HG03066 (cell line): Measurements from ENCODE around the gene DNAJB9.

ENCODE experiments used
- ATAC-seq: cut with Tn5 transposase; IDR thresholded peaks from one replicate; pipeline ENCODE4 v1.9.1; 2021; ENCODE audit warnings: low read depth; ENCODE audit not compliant: unreplicated experiment

Gene DNAJB9

GRCh38 chr7:108565987-108566386, 3.7 kb upstream of the DNAJB9 start:
- ATAC-seq: no peak

GRCh38 chr7:108568801-108569380, 783 bp upstream of the DNAJB9 start:
- ATAC-seq: no peak

- ATAC-seq: peak; percentile 26
Observed at GRCh38 chr7:108570146-108570755, 577 bp downstream of the DNAJB9 start.

GRCh38 chr7:108572480-108572879, 2.8 kb downstream of the DNAJB9 start:
- no peak for ATAC-seq

GRCh38 chr7:108575156-108575555, 5.5 kb downstream of the DNAJB9 start:
- ATAC-seq: no peak

- no peak for ATAC-seq
Observed at GRCh38 chr7:108576116-108576515, 6.4 kb downstream of the DNAJB9 start.

GRCh38 chr7:108578937-108579336, 9.3 kb downstream of the DNAJB9 start:
- ATAC-seq: no peak

GRCh38 chr7:108580298-108580697, 10.6 kb downstream of the DNAJB9 start:
- ATAC-seq: no peak

GRCh38 chr7:108581655-108582491, 12.2 kb downstream of the DNAJB9 start:
- ATAC-seq: no peak

GRCh38 chr7:108584211-108584610, 14.5 kb downstream of the DNAJB9 start:
- no peak for ATAC-seq

GRCh38 chr7:108585843-108586242, 16.2 kb downstream of the DNAJB9 start:
- no peak for ATAC-seq

GRCh38 chr7:108586274-108586710, 16.6 kb downstream of the DNAJB9 start:
- no peak for ATAC-seq

- no peak for ATAC-seq
Observed at GRCh38 chr7:108589199-108589598, 19.5 kb downstream of the DNAJB9 start.

GRCh38 chr7:108589874-108590273, 20.2 kb downstream of the DNAJB9 start:
- ATAC-seq: no peak

- no peak for ATAC-seq
Observed at GRCh38 chr7:108590606-108591005, 20.9 kb downstream of the DNAJB9 start.

GRCh38 chr7:108592646-108593201, 23.1 kb downstream of the DNAJB9 start:
- ATAC-seq: no peak

GRCh38 chr7:108596560-108596959, 26.9 kb downstream of the DNAJB9 start:
- ATAC-seq: no peak

- ATAC-seq: no peak
Observed at GRCh38 chr7:108598153-108598552, 28.5 kb downstream of the DNAJB9 start.

GRCh38 chr7:108598914-108599580, 29.4 kb downstream of the DNAJB9 start:
- no peak for ATAC-seq

GRCh38 chr7:108600399-108600798, 30.7 kb downstream of the DNAJB9 start:
- ATAC-seq: no peak
